Osteoblast (primary cell): ENCODE data around the gene PAK4. TPM values are rescaled to one million over a fixed set of nuclear protein-coding genes. Genes with fewer than 3 reads are reported as not detected.

Experiments
- DNase-seq: peaks from one replicate; pipeline ENCODE4 v3.0.0; 2011; ENCODE audit warnings: low spot score, mixed read lengths; ENCODE audit not compliant: insufficient read length; ENCODE audit errors: missing footprints
- H2AFZ ChIP-seq: 2 replicates; pipeline ENCODE4 v1.6.0; 2011; ENCODE audit warnings: mild to moderate bottlenecking, low read length
- H3K27ac ChIP-seq: 2 replicates; pipeline ENCODE4 v1.5.1; 2011; ENCODE audit warnings: mild to moderate bottlenecking, low read depth, low read length, moderate library complexity
- H3K27me3 ChIP-seq: 2 replicates; pipeline ENCODE4 v1.6.0; 2012; ENCODE audit warnings: mild to moderate bottlenecking, control low read depth, inconsistent platforms, low read length, moderate library complexity; ENCODE audit not compliant: insufficient read depth
- H3K36me3 ChIP-seq: 2 replicates; pipeline ENCODE4 v1.5.1; 2011; ENCODE audit warnings: mild to moderate bottlenecking, low read length, control low read depth, moderate library complexity; ENCODE audit not compliant: insufficient read depth
- H3K4me1 ChIP-seq: 2 replicates; pipeline ENCODE4 v1.5.1; 2011; ENCODE audit warnings: mild to moderate bottlenecking, low read length, control low read depth, moderate library complexity; ENCODE audit not compliant: insufficient read depth
- H3K4me2 ChIP-seq: 2 replicates; pipeline ENCODE4 v1.6.0; 2011; ENCODE audit warnings: mild to moderate bottlenecking, low read length; ENCODE audit not compliant: insufficient read depth
- H3K4me3 ChIP-seq: fragments of 200-600 bp; sonication (generic); 3 replicates; pipeline ENCODE4 v1.5.1; 2012; ENCODE audit warnings: mild to moderate bottlenecking, low read length, inconsistent platforms; ENCODE audit not compliant: insufficient read depth
- H3K79me2 ChIP-seq: 2 replicates; pipeline ENCODE4 v1.6.0; 2012; ENCODE audit warnings: mild to moderate bottlenecking, low read length, control low read depth, inconsistent platforms; ENCODE audit not compliant: insufficient read depth
- H3K9me3 ChIP-seq: 2 replicates; pipeline ENCODE4 v1.5.1; 2011; ENCODE audit warnings: low read depth, low read length, control low read depth
- H4K20me1 ChIP-seq: 2 replicates; pipeline ENCODE4 v1.6.0; 2012; ENCODE audit warnings: mild to moderate bottlenecking, low read length, control low read depth; ENCODE audit not compliant: insufficient read depth
- CTCF ChIP-seq: IDR thresholded peaks from 2 replicates; pipeline ENCODE4 v1.5.1; 2011; ENCODE audit warnings: mild to moderate bottlenecking, low read depth, low read length, moderate library complexity; ENCODE audit errors: extremely low read depth
- total RNA-seq: library from RNA; depleted of rRNA; stranded (reverse); fragments of >200 nt; gene quantifications from 2 replicates; pipeline ENCODE4 v1.2.3, GENCODE V29; 2012

PAK4 gene
- total RNA-seq = 6.8 and 9.4 TPM in 2 replicates

GRCh38 chr19:39125554-39126311, at the start of gene PAK4:
PAK4 (plus strand) TSS chr19:39125786; CDS start chr19:39169554, 43,768 bp downstream.
- Histone ChIP-seq H4K20me1 (peaks cover 30% of the 10 kb centered on the region), H3K4me1 (peaks cover 25% of the 10 kb centered on the region), H3K4me3 (peak within 1 kb of the TSS; percentile 97), H3K27me3 (no peaks in the 10 kb centered on the region), H3K4me2 (peak within 1 kb of the TSS; percentile 94), H3K79me2 (peaks cover 55% of the 10 kb centered on the region), H3K36me3 (no peaks in the 10 kb centered on the region), H3K9me3 (no peaks in the 10 kb centered on the region), H3K27ac (peak within 1 kb of the TSS; percentile 66), H2AFZ (peak within 1 kb of the TSS; percentile 93)
- no peak for TF ChIP-seq CTCF
- DNase-seq = peak; percentile 100

- H4K20me1 ChIP-seq = no peaks in the 10 kb centered on the region
- TF ChIP-seq CTCF = no peak
- H3K36me3 ChIP-seq = no peaks in the 10 kb centered on the region
- no peaks in the 10 kb centered on the region for H3K79me2 ChIP-seq
- H2AFZ ChIP-seq = no peak overlapping the region
- no peaks in the 10 kb centered on the region for H3K27me3 ChIP-seq
- peaks cover 25% of the 10 kb centered on the region for H3K4me1 ChIP-seq
- H3K27ac ChIP-seq = no peak overlapping the region
- no peak overlapping the region for H3K4me3 ChIP-seq
- no peak overlapping the region for H3K4me2 ChIP-seq
- H3K9me3 ChIP-seq = no peaks in the 10 kb centered on the region
- no peak for DNase-seq
Observed at GRCh38 chr19:39077323-39077722, 48.3 kb upstream of the PAK4 start.

GRCh38 chr19:39078436-39079200, 47.0 kb upstream of the PAK4 start:
- H3K79me2 ChIP-seq = no peaks in the 10 kb centered on the region
- no peaks in the 10 kb centered on the region for H3K27me3 ChIP-seq
- H4K20me1 ChIP-seq = no peaks in the 10 kb centered on the region
- no peak for TF ChIP-seq CTCF
- H2AFZ ChIP-seq = peak overlapping the region; percentile 30
- peak overlapping the region; percentile 82 for H3K27ac ChIP-seq
- H3K4me2 ChIP-seq = peak overlapping the region; percentile 68
- H3K4me3 ChIP-seq = no peak overlapping the region
- peak; percentile 94 for DNase-seq
- no peaks in the 10 kb centered on the region for H3K9me3 ChIP-seq
- peaks cover 23% of the 10 kb centered on the region for H3K4me1 ChIP-seq
- no peaks in the 10 kb centered on the region for H3K36me3 ChIP-seq

GRCh38 chr19:39080431-39080830, 45.2 kb upstream of the PAK4 start:
- Histone ChIP-seq H3K36me3 (no peaks in the 10 kb centered on the region), H3K4me1 (peaks cover 17% of the 10 kb centered on the region), H4K20me1 (no peaks in the 10 kb centered on the region), H2AFZ (no peak overlapping the region), H3K4me3 (no peak overlapping the region), H3K27me3 (no peaks in the 10 kb centered on the region), H3K9me3 (no peaks in the 10 kb centered on the region), H3K79me2 (no peaks in the 10 kb centered on the region), H3K27ac (no peak overlapping the region), H3K4me2 (no peak overlapping the region)
- no peak for TF ChIP-seq CTCF
- DNase-seq = peak; percentile 19
